NOMO-1 treated with DMSO at 0.1 percent for 48 hours (cell line): Measurements from ENCODE around the gene SLC13A1.
"Not testable (repeated sequence)": the region's sequence is repeated elsewhere in the genome, so short reads cannot be mapped to it uniquely, and the experiment has no call there.

Experiments
- DNase-seq: peaks from one replicate; lab custom pipeline; 2025; ENCODE audit not compliant: unreplicated experiment; lab: John Stamatoyannopoulos, UW

The SLC13A1 gene

GRCh38 chr7:123199883-123200282 lies at the start of gene SLC13A1:
SLC13A1 (minus strand) TSS chr7:123199969; CDS start chr7:123199946, 23 bp downstream.
- DNase-seq = no peak

GRCh38 chr7:123244768-123245167 lies 45.0 kb upstream of the SLC13A1 start:
- no peak for DNase-seq

GRCh38 chr7:123242467-123243092 lies 42.8 kb upstream of the SLC13A1 start:
- DNase-seq = no peak

- DNase-seq = no peak
These were observed 42.0 kb upstream of the SLC13A1 start for GRCh38 chr7:123241809-123242208.

GRCh38 chr7:123231021-123232000 lies 31.5 kb upstream of the SLC13A1 start:
- DNase-seq = no peak

- DNase-seq = no peak
These were observed 30.8 kb upstream of the SLC13A1 start for GRCh38 chr7:123230603-123231002.

- no peak for DNase-seq
These were observed 30.4 kb upstream of the SLC13A1 start for GRCh38 chr7:123230147-123230546.

GRCh38 chr7:123229426-123229825 lies 29.7 kb upstream of the SLC13A1 start:
- no peak for DNase-seq

GRCh38 chr7:123227666-123228065 lies 27.9 kb upstream of the SLC13A1 start:
- DNase-seq = not testable (repeated sequence)

GRCh38 chr7:123220396-123220795 lies 20.6 kb upstream of the SLC13A1 start:
- DNase-seq = no peak

GRCh38 chr7:123218866-123219265 lies 19.1 kb upstream of the SLC13A1 start:
- no peak for DNase-seq

- no peak for DNase-seq
These were observed 17.1 kb upstream of the SLC13A1 start for GRCh38 chr7:123216825-123217224.

- no peak for DNase-seq
These were observed 15.6 kb upstream of the SLC13A1 start for GRCh38 chr7:123215350-123215749.

GRCh38 chr7:123211545-123211944 lies 11.8 kb upstream of the SLC13A1 start:
- no peak for DNase-seq

GRCh38 chr7:123210986-123211385 lies 11.2 kb upstream of the SLC13A1 start:
- DNase-seq = no peak

GRCh38 chr7:123209786-123210185 lies 10.0 kb upstream of the SLC13A1 start:
- DNase-seq = no peak

- no peak for DNase-seq
These were observed 9.0 kb upstream of the SLC13A1 start for GRCh38 chr7:123208793-123209192.

- DNase-seq = no peak
These were observed 4.6 kb upstream of the SLC13A1 start for GRCh38 chr7:123204206-123204835.

GRCh38 chr7:123201901-123202300 lies 2.1 kb upstream of the SLC13A1 start:
- DNase-seq = no peak

GRCh38 chr7:123198668-123199652 lies 809 bp downstream of the SLC13A1 start:
- DNase-seq = no peak
